Left ventricle myocardium inferior (tissue), 1 donor: ENCODE measurements around the gene COX7B2. TPM values are rescaled to one million over a fixed set of nuclear protein-coding genes. Genes with fewer than 3 reads are reported as not detected.

ENCODE experiments used
- DNase-seq: peaks from one replicate; pipeline ENCODE4 v3.0.0-alpha.2; 2020
- H3K27ac ChIP-seq: fragments of 200-600 bp; replicated peaks from 2 replicates; pipeline ENCODE4 v1.8.0; 2021
- H3K27me3 ChIP-seq: fragments of 200-600 bp; 2 replicates; pipeline ENCODE4 v1.8.0; 2021; ENCODE audit warnings: low read depth
- H3K36me3 ChIP-seq: fragments of 200-600 bp; 2 replicates; pipeline ENCODE4 v1.8.0; 2021
- H3K4me1 ChIP-seq: fragments of 200-600 bp; 2 replicates; pipeline ENCODE4 v1.8.0; 2021
- H3K4me3 ChIP-seq: fragments of 200-600 bp; 2 replicates; pipeline ENCODE4 v1.8.0; 2021; ENCODE audit warnings: mild to moderate bottlenecking, moderate library complexity
- H3K9me3 ChIP-seq: fragments of 200-600 bp; replicated peaks from 2 replicates; pipeline ENCODE4 v1.8.0; 2021
- intact Hi-C: fragments of 100-400 bp; cut with micrococcal nuclease; formaldehyde crosslinking; loops from one replicate; pipeline ENCODE4 v1.11.0; 2022
- total RNA-seq: library from RNA; stranded (reverse); fragmentation: NEBNext Ultra II Directional; extraction: Animal tissue kit (Norgen Biotek cat#: 25700); gene quantifications from one replicate; pipeline ENCODE4 v1.2.1, GENCODE V29; 2021
- TF ChIP-seq, protein P1 (sequence below): fragments of 200-600 bp; IDR thresholded peaks from 2 replicates; pipeline ENCODE4 v1.8.0; 2021; ENCODE audit warnings: antibody characterized with exemption, mild to moderate bottlenecking, borderline replicate concordance
- donor health status: DM: no; HTN: yes; CAD: no; lungs with severe emphysema.

The COX7B2 gene
- total RNA-seq, 1 donor from 2014 or later, result not detected

DNA sequence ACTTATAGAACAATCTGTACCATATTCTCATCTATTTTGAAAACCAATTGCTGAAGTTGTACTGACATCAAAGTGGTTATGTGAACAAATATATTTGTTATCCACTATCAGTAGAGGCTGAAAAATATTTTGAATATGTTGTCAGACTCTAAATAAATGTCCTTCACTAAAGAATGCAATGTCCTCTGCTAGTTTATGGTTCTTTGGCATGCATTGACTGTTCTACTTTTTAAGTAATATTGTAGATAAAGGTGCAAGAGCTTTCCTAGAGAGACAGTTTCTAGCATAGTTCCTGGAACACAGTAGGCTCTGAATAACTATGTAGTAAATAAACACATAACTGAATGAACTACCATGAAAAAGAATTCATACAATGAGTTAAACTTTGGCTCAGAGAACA, 18.2 kb upstream of the COX7B2 start:
- peaks cover 11% of the 10 kb centered on the region for H3K4me1 ChIP-seq
- no peaks in the 10 kb centered on the region for H3K27me3 ChIP-seq
- intact Hi-C loops, result no loop called here
- H3K27ac ChIP-seq, result no peak overlapping the region
- H3K9me3 ChIP-seq, result no peaks in the 10 kb centered on the region
- H3K4me3 ChIP-seq, result no peak overlapping the region
- no peak for DNase-seq
- H3K36me3 ChIP-seq, result no peaks in the 10 kb centered on the region
- TF ChIP-seq, protein P1, sequence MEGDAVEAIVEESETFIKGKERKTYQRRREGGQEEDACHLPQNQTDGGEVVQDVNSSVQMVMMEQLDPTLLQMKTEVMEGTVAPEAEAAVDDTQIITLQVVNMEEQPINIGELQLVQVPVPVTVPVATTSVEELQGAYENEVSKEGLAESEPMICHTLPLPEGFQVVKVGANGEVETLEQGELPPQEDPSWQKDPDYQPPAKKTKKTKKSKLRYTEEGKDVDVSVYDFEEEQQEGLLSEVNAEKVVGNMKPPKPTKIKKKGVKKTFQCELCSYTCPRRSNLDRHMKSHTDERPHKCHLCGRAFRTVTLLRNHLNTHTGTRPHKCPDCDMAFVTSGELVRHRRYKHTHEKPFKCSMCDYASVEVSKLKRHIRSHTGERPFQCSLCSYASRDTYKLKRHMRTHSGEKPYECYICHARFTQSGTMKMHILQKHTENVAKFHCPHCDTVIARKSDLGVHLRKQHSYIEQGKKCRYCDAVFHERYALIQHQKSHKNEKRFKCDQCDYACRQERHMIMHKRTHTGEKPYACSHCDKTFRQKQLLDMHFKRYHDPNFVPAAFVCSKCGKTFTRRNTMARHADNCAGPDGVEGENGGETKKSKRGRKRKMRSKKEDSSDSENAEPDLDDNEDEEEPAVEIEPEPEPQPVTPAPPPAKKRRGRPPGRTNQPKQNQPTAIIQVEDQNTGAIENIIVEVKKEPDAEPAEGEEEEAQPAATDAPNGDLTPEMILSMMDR, result no peak

DNA sequence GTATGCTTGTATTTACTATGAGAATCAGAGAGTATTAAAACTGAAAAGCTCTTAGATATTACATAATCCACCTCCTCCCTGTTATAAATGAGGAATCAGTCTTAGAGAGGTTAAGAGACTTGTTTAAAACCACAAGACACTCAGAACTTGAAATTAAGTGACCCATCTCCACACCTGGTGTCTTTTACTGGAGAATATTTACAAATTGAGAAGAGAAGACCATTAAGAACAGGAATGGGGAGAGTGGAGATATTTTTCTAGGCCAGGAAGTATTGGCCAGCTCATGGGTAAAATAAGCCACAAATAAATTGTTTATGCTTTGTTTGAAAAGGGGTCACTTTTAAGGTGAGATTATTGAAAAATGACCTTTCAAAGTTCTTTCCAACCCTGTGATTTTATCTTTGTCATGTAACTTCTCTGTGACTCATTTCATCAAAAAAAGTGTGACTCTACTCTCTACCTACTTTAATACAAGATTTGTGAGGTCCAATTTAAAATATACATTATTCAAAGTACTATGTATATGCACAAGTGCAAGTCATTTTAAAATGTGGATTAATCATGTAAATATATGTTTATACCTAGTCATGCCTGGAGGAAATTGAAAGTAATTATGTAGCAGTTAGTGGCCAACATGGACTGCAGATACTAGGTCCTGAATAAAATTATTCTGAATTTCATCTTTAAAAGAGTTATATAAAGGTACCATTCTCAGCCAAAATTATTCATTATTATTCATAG, 15.9 kb upstream of the COX7B2 start:
- Histone ChIP-seq H3K36me3 (no peaks in the 10 kb centered on the region), H3K27ac (no peak overlapping the region), H3K27me3 (no peaks in the 10 kb centered on the region), H3K9me3 (no peaks in the 10 kb centered on the region), H3K4me1 (peaks cover 11% of the 10 kb centered on the region), H3K4me3 (no peak overlapping the region)
- no peak for DNase-seq
- intact Hi-C loops, result no loop called here
- TF ChIP-seq, protein P1, result no peak

DNA sequence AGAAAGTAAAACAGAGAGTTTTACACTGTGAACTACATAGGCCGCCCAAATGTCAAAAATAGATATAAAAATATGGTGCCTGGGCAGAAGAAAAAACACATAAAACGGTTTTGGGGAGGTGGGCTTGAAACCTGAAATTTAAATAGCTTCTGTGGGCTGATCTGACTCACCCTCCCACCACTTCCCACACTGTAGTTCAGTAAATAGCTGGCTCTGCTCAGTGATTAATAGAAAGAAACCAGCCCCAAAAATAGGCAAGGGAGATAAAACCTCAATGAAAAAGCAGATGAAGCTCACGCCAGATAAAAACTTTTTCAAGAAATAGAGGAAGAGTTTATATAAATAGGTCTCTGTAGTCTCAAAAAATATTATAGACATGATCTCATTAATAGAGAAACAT, 13.2 kb upstream of the COX7B2 start:
- no peaks in the 10 kb centered on the region for H3K36me3 ChIP-seq
- H3K27ac ChIP-seq, result no peak overlapping the region
- no peaks in the 10 kb centered on the region for H3K27me3 ChIP-seq
- H3K4me3 ChIP-seq, result no peak overlapping the region
- peaks cover 5% of the 10 kb centered on the region for H3K4me1 ChIP-seq
- intact Hi-C loops, result no loop called here
- no peaks in the 10 kb centered on the region for H3K9me3 ChIP-seq
- TF ChIP-seq, protein P1, result no peak
- no peak for DNase-seq

DNA sequence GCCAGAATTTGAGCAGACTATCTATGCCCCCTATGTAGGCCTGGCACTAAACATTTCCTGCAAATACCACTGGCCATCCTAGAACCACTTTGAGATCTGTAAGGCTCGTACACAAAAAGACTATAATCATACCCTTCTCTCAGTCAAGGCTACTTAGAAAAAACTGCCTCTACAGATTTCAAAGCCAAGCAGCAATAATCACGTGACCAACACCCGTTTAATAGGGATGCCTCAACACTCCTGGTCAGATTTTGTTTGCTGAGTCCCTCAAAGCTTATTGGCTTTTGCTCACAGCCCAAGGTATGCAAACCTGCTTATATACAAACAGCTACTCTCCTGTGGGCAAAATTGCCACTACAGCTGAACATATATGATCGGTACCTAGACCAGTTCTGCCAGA, 897 bp downstream of the COX7B2 start:
- TF ChIP-seq, protein P1, result no peak
- intact Hi-C loops, result no loop called here
- Histone ChIP-seq H3K4me3 (no peak overlapping the region), H3K27me3 (no peaks in the 10 kb centered on the region), H3K4me1 (no peaks in the 10 kb centered on the region), H3K36me3 (no peaks in the 10 kb centered on the region), H3K9me3 (no peaks in the 10 kb centered on the region), H3K27ac (no peak overlapping the region)
- DNase-seq, result no peak

DNA sequence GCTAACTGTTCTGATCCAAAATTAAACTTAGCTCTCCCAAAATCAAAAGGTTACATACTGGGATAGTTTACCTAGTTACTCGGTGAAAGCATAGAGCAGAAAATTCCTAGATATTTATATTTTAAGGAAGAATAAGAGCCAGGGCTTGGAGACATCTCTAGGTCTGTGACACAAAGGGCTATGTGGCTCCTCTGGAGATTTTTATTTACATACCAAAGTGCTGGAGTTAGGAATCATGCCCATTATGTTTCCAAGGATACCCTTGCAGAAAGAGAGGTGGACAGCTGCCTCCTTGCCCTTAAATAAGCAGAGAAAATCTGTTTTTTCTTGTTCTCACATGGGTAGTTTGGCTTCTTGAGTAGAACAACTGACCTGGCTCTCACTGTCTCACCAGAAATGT, 9.0 kb downstream of the COX7B2 start:
- Histone ChIP-seq H3K4me3 (no peak overlapping the region), H3K27ac (no peak overlapping the region), H3K4me1 (no peaks in the 10 kb centered on the region), H3K36me3 (no peaks in the 10 kb centered on the region), H3K9me3 (no peaks in the 10 kb centered on the region), H3K27me3 (no peaks in the 10 kb centered on the region)
- intact Hi-C loops, result no loop called here
- no peak for DNase-seq
- TF ChIP-seq, protein P1, result no peak
